Measurements from ENCODE around the gene COG1.

The COG1 gene

GRCh38 chr17:73234736-73235135 is 41.9 kb downstream of the COG1 start:
- Histone ChIP-seq H3K27ac (ENCODE audit: low read depth, low read length) (no peak overlapping the region), H3K4me1 (ENCODE audit: insufficient read depth, low read length) (peaks cover 5% of the 10 kb centered on the region), H3K9me3 (ENCODE audit: insufficient read depth, low read depth, low read length) (no peaks in the 10 kb centered on the region), H3K27me3 (ENCODE audit: insufficient read depth, low read length) (no peaks in the 10 kb centered on the region), H3K4me3 (ENCODE audit: low read length) (no peak overlapping the region), H3K9ac (ENCODE audit: low read depth, low read length) (no peak overlapping the region), H3K36me3 (ENCODE audit: insufficient read depth, low read length) (peaks cover 48% of the 10 kb centered on the region)
- WGBS: 90% methylated on average over 10 of the region's 10 CpGs

GRCh38 chr17:73237714-73238113 is 44.9 kb downstream of the COG1 start:
- Histone ChIP-seq H3K4me1 (ENCODE audit: insufficient read depth, low read length) (no peaks in the 10 kb centered on the region), H3K4me3 (ENCODE audit: low read length) (no peak overlapping the region), H3K27me3 (ENCODE audit: insufficient read depth, low read length) (no peaks in the 10 kb centered on the region), H3K36me3 (ENCODE audit: insufficient read depth, low read length) (peaks cover 71% of the 10 kb centered on the region), H3K9me3 (ENCODE audit: insufficient read depth, low read depth, low read length) (no peaks in the 10 kb centered on the region), H3K27ac (ENCODE audit: low read depth, low read length) (no peak overlapping the region), H3K9ac (ENCODE audit: low read depth, low read length) (no peak overlapping the region)
- 91% methylated on average over 6 of the region's 6 CpGs for WGBS

DNA sequence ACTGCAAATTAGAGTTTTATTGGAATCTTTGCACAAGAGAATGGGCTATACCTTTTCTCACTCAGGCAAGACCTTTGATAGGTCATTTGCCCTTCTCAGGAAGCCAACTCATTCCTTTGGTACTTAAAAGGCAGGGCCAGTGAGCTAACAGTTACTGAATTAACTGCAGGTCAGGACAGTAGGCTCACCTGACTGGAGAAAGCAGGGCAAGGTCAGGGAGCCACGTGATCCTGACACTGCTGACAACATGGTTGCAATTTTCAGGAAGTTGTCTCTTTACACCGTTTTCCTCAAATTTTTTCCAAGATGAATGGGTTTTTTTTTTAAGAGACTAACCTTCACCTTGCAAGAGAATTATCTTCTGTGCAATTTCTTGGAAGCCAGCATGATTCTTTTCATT is 47.7 kb downstream of the COG1 start:
- H3K9me3 ChIP-seq (ENCODE audit: insufficient read depth, low read depth, low read length): no peaks in the 10 kb centered on the region
- H3K27me3 ChIP-seq (ENCODE audit: insufficient read depth, low read length): no peaks in the 10 kb centered on the region
- no peaks in the 10 kb centered on the region for H3K4me1 ChIP-seq (ENCODE audit: insufficient read depth, low read length)
- peaks cover 84% of the 10 kb centered on the region for H3K36me3 ChIP-seq (ENCODE audit: insufficient read depth, low read length)
- no peak overlapping the region for H3K4me3 ChIP-seq (ENCODE audit: low read length)
- no peak overlapping the region for H3K9ac ChIP-seq (ENCODE audit: low read depth, low read length)
- no peak overlapping the region for H3K27ac ChIP-seq (ENCODE audit: low read depth, low read length)
- 94% methylated on average over 2 of the region's 2 CpGs for WGBS

DNA sequence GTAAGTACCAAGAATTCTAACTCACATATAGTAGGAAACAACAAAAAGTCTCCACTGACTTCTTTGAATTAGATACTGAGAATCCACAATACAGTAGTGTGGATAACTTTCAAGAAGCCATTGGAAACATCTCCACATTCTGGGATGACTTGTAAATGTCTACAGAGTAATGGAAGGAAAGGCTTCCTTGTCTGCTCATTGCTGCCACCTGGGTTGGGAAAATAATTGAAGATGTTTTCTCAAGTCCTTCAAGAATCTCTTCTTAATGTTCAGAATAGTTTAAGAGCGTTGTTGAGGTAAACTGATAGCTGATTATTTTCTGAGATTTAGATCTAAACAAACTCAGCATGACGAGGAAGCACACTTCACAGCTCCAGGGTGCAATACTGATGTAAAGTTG is 54.9 kb downstream of the COG1 start:
- no peaks in the 10 kb centered on the region for H3K4me1 ChIP-seq (ENCODE audit: insufficient read depth, low read length)
- 97% methylated on average over 2 of the region's 2 CpGs for WGBS

GRCh38 chr17:73248532-73248931 is 55.7 kb downstream of the COG1 start:
- no peaks in the 10 kb centered on the region for H3K9me3 ChIP-seq (ENCODE audit: insufficient read depth, low read depth, low read length)
- WGBS: 95% methylated on average over 9 of the region's 10 CpGs
- no peak overlapping the region for H3K4me3 ChIP-seq (ENCODE audit: low read length)

More for the DNA sequence above, 54.9 kb downstream of the COG1 start:
- Histone ChIP-seq H3K9ac (ENCODE audit: low read depth, low read length) (no peak overlapping the region), H3K27ac (ENCODE audit: low read depth, low read length) (no peak overlapping the region), H3K9me3 (ENCODE audit: insufficient read depth, low read depth, low read length) (no peaks in the 10 kb centered on the region), H3K27me3 (ENCODE audit: insufficient read depth, low read length) (no peaks in the 10 kb centered on the region), H3K4me3 (ENCODE audit: low read length) (no peak overlapping the region), H3K36me3 (ENCODE audit: insufficient read depth, low read length) (peaks cover 42% of the 10 kb centered on the region)

DNA sequence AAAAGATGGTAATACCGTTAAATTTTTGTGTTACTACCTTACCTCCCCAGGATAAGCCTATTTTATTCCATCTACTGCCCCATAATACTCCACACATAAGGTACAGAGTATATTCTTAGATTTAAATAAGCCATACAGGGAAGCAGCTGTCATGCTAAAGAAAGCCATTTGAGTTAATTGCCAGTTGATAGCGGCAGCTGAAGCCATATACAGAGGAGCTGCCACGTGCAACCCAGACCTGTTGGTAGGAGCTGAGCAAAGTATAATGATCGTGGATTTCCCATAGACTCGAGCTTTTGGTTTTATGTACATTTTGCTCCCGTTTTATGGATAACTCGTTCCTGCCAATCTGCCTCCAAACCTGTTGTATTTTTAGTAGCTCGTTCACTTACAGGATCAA is 56.8 kb downstream of the COG1 start:
- Histone ChIP-seq H3K4me1 (ENCODE audit: insufficient read depth, low read length) (no peaks in the 10 kb centered on the region), H3K36me3 (ENCODE audit: insufficient read depth, low read length) (peaks cover 28% of the 10 kb centered on the region), H3K9ac (ENCODE audit: low read depth, low read length) (no peak overlapping the region), H3K4me3 (ENCODE audit: low read length) (no peak overlapping the region), H3K9me3 (ENCODE audit: insufficient read depth, low read depth, low read length) (no peaks in the 10 kb centered on the region), H3K27ac (ENCODE audit: low read depth, low read length) (no peak overlapping the region), H3K27me3 (ENCODE audit: insufficient read depth, low read length) (no peaks in the 10 kb centered on the region)
- WGBS: 90% methylated on average over 7 of the region's 8 CpGs

More at GRCh38 chr17:73248532-73248931, 55.7 kb downstream of the COG1 start:
- Histone ChIP-seq H3K27me3 (ENCODE audit: insufficient read depth, low read length) (no peaks in the 10 kb centered on the region), H3K27ac (ENCODE audit: low read depth, low read length) (no peak overlapping the region), H3K36me3 (ENCODE audit: insufficient read depth, low read length) (peaks cover 36% of the 10 kb centered on the region), H3K9ac (ENCODE audit: low read depth, low read length) (no peak overlapping the region), H3K4me1 (ENCODE audit: insufficient read depth, low read length) (no peaks in the 10 kb centered on the region)

DNA sequence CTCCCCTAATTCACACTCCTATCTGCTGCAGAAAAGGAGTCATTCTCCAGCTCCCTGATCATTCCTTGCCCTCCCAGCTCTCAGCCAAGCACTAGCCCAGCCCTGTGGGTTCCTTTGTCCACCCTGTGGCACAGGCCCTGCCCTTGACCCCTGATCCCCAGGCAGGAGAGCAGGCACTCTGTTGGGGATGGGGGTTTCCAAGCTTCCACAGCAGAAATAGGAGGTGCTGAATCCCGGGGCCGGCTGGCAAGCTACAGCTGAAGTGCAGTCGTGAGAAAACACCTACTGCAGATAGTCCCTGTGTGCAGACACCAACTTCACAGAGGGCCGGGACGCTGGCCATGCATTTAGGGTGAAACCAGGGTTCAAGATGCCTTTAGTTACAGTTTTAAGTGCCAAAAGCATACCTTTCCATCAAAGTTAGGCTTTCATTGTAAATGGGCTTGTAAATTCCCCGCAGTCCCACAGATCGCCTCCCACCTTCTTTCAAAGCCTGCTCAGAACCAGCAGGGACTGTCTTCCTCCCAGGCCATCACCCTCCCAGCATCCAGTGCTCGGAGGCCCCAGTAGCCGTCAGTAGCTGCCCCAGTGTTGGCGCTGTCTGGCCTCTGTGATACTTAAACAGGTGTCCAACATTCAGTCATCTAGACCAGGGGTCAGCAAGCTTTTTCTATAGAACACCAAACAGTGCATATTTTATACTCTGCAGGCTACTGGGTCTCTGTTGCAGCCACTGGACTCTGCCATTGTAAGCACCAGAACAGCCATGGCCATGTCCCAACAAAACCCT is 58.2 kb downstream of the COG1 start:
- no peak overlapping the region for H3K9ac ChIP-seq (ENCODE audit: low read depth, low read length)
- peaks cover 17% of the 10 kb centered on the region for H3K36me3 ChIP-seq (ENCODE audit: insufficient read depth, low read length)
- WGBS: 79% methylated on average over 10 of the region's 10 CpGs
- no peak overlapping the region for H3K4me3 ChIP-seq (ENCODE audit: low read length)
- H3K9me3 ChIP-seq (ENCODE audit: insufficient read depth, low read depth, low read length): no peaks in the 10 kb centered on the region
- peaks cover 3% of the 10 kb centered on the region; the same call in 1 of the 2 replicates for H3K4me1 ChIP-seq (ENCODE audit: insufficient read depth, low read length)
- H3K27ac ChIP-seq (ENCODE audit: low read depth, low read length): no peak overlapping the region
- H3K27me3 ChIP-seq (ENCODE audit: insufficient read depth, low read length): no peaks in the 10 kb centered on the region

DNA sequence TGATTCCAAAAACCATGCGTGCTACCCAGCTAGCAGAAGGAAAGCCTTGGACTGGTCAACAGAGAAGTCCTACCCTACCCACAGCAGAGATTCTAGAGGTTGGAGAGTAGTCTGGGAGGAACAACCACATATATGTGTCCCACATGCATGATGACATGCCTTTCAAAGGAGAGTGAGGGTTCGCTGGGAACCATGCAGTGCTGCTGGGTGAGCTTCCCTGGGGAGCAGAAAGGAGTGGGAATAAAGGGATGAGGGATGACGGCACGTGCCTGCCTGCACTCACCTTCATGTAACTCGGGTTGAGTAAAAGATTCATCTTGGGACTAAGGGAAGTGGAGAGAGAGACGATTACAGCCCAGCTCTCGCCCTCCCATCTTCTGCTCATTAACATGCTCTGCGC is 59.0 kb downstream of the COG1 start:
- Histone ChIP-seq H3K4me1 (ENCODE audit: insufficient read depth, low read length) (peaks cover 5% of the 10 kb centered on the region; the same call in 1 of the 2 replicates), H3K27ac (ENCODE audit: low read depth, low read length) (no peak overlapping the region), H3K36me3 (ENCODE audit: insufficient read depth, low read length) (peaks cover 17% of the 10 kb centered on the region), H3K27me3 (ENCODE audit: insufficient read depth, low read length) (no peaks in the 10 kb centered on the region), H3K4me3 (ENCODE audit: low read length) (no peak overlapping the region), H3K9me3 (ENCODE audit: insufficient read depth, low read depth, low read length) (no peaks in the 10 kb centered on the region), H3K9ac (ENCODE audit: low read depth, low read length) (no peak overlapping the region)
- 90% methylated on average over 6 of the region's 8 CpGs for WGBS

- Histone ChIP-seq H3K27me3 (ENCODE audit: insufficient read depth, low read length) (no peaks in the 10 kb centered on the region), H3K36me3 (ENCODE audit: insufficient read depth, low read length) (no peaks in the 10 kb centered on the region), H3K27ac (ENCODE audit: low read depth, low read length) (no peak overlapping the region), H3K4me1 (ENCODE audit: insufficient read depth, low read length) (peaks cover 5% of the 10 kb centered on the region; the same call in 1 of the 2 replicates), H3K9ac (ENCODE audit: low read depth, low read length) (no peak overlapping the region), H3K4me3 (ENCODE audit: low read length) (no peak overlapping the region), H3K9me3 (ENCODE audit: insufficient read depth, low read depth, low read length) (no peaks in the 10 kb centered on the region)
- 17% methylated on average over 8 of the region's 8 CpGs for WGBS
Observed at GRCh38 chr17:73255671-73256181, 62.9 kb downstream of the COG1 start.

GRCh38 chr17:73256220-73256619 is 63.4 kb downstream of the COG1 start:
- Histone ChIP-seq H3K27me3 (ENCODE audit: insufficient read depth, low read length) (no peaks in the 10 kb centered on the region), H3K36me3 (ENCODE audit: insufficient read depth, low read length) (no peaks in the 10 kb centered on the region), H3K4me3 (ENCODE audit: low read length) (no peak overlapping the region), H3K9ac (ENCODE audit: low read depth, low read length) (no peak overlapping the region), H3K27ac (ENCODE audit: low read depth, low read length) (no peak overlapping the region), H3K4me1 (ENCODE audit: insufficient read depth, low read length) (peaks cover 5% of the 10 kb centered on the region; the same call in 1 of the 2 replicates), H3K9me3 (ENCODE audit: insufficient read depth, low read depth, low read length) (no peaks in the 10 kb centered on the region)
- 67% methylated on average over 3 of the region's 3 CpGs for WGBS

DNA sequence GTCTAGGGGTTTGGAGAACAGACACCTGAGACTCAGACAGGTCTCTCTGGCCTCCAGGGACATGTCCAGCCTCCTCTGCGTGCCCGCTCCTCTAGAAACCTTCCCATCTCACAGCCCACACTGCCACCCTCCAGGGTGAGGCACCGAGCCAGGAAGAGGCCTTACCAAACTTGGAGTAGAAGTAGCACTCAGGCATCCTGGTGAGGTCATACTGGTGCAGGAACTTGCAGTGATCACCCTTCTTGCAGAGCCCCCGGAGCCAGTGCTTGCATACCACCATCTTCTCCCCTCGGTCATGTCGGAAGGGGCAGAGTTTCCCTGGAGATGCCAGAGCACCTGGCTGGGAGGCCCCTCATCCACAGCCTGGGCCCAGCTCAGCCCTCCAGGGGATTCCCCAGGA is 64.7 kb downstream of the COG1 start:
- 94% methylated on average over 6 of the region's 6 CpGs for WGBS
- no peaks in the 10 kb centered on the region for H3K36me3 ChIP-seq (ENCODE audit: insufficient read depth, low read length)
- no peak overlapping the region for H3K9ac ChIP-seq (ENCODE audit: low read depth, low read length)
- no peak overlapping the region for H3K27ac ChIP-seq (ENCODE audit: low read depth, low read length)
- no peak overlapping the region for H3K4me3 ChIP-seq (ENCODE audit: low read length)
- H3K9me3 ChIP-seq (ENCODE audit: insufficient read depth, low read depth, low read length): no peaks in the 10 kb centered on the region
- no peaks in the 10 kb centered on the region for H3K27me3 ChIP-seq (ENCODE audit: insufficient read depth, low read length)
- peaks cover 15% of the 10 kb centered on the region for H3K4me1 ChIP-seq (ENCODE audit: insufficient read depth, low read length)

Measured in HUES64 (cell line).